ENCODE results near the gene ATP8B4.

The ATP8B4 gene

DNA sequence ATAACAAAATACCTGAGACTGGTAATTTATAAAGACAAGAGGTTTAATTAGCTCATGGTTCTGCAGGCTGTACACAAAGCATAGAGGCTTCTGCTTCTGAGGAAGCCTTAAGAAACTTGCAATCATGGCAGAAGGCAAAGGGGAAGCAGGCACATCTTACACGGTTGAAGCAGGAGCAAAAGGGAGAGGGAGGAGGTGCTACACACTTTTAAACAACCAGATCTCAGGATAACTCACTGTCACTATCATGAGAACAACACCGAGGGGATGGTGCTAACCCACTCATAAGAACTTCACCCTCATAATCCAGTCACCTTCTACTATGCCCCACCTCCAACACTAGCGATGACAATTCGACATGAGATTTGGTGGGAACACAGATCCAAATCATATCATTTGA, 54.4 kb downstream of the ATP8B4 start:
- no peak for DNase-seq (ENCODE audit: low read depth)

GRCh38 chr15:50063226-50063625, 55.8 kb downstream of the ATP8B4 start:
- no peak for DNase-seq (ENCODE audit: low read depth)

DNA sequence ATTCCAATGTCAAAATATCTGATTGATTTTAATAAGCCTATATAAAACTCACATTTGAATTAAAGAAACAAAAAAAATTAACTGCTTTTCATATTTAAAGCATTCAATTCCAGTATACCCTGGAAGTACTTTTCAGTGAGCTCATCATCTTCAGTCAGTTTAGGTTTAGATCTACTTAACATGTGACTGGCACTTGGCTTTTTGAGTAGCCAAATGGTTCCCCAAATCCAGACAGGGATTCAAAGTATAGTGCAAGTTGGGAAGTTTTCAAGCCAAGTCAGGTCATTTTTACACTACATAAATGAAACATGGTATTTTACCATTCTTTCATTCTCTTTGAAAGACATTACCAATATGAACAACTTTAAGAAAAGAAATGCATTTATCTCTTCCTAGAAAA, 57.5 kb downstream of the ATP8B4 start:
- DNase-seq (ENCODE audit: low read depth) = no peak

DNA sequence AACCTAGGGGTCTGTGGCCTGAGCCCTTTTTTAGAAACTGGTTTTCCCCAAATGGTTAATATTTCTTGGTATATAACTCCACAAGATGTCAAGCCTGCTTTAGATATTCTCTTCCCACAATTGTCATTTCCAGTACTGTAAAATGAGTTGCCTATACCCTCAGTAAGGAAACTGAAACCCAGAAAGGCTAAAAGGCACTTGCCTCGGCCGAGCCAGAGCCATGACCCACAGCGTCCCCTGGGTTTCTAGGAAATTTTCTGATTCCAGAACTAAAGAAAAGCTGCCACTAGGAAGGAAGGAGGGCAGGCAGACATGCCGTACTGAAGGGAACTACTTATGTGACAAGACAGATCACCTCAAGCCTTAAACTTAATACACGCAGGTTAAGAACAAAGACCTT, 59.1 kb downstream of the ATP8B4 start:
- no peak for DNase-seq (ENCODE audit: low read depth)

GRCh38 chr15:50059203-50059772, 59.7 kb downstream of the ATP8B4 start:
- DNase-seq (ENCODE audit: low read depth) = no peak

DNA sequence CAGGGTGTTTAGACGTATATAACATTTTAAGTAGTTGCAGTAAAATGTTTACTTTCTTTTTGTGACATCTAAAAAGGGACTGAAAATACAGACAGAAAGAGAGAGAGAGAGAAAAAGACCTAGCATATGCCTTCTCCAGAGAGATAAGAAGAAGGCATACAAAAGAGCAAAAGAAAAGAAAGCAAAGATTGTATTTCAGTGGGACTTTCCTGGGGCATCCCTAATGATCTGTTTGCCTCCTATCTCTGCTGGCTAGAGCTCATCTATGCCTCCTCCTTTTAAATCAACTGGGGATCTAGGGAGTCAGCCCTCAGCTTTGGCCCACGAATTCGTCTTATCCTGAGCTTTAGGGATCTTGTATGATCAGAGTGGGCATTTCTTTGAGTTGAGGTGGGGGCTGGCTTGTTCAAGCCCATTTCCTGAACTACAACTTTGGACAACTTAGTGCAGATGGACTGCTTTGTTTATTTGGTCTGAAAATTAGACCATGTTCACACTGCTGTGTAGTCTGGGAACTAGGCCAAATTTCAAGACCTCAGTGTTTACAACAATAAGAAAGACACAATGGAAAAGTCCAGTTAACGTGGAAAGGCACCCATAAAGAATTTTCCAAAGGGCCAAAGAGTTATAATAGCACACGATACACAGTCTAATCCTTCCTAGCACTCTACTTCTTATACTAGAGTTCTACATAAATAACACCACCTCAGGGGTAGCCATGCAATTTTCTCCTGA, 61.0 kb downstream of the ATP8B4 start:
- DNase-seq (ENCODE audit: low read depth) = no peak

DNA sequence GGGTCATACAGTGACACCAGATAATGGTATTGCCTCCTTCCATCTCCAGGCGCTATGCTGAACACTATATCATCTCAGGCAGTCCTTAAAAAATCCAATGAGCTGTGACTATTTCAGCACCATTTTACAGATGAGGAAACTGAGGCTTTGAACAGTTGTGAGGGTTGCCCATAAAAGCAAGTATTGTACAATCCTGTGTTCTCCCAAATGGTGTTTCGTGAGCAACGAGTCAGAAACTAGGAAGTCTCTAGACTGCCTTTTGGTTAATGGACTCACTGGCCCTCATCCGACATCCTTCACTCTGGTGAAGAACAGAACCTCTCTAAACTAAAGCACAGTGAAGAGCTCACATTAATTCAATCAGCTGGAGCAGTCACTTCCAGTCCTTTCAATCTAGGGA, 61.8 kb downstream of the ATP8B4 start:
- no peak for DNase-seq (ENCODE audit: low read depth)

DNA sequence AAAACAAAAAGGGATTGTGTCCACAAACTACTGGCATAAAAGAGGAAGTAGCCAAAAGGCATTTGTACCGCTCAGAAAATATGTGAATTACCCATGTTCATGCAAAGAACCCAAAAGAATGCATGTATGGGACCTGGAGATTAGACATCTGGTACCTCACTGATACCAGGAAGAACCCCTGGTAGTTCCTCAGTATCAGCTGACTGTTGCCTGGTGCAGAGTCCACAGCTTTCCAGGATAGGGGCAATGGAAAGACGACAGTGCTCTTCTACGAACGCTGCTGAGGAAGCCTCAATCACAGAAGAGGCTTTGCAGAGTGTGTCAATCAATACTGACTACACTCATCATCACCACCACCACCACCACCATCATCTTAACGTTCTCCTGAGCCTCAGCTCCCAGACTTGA, 63.3 kb downstream of the ATP8B4 start:
- no peak for DNase-seq (ENCODE audit: low read depth)

DNA sequence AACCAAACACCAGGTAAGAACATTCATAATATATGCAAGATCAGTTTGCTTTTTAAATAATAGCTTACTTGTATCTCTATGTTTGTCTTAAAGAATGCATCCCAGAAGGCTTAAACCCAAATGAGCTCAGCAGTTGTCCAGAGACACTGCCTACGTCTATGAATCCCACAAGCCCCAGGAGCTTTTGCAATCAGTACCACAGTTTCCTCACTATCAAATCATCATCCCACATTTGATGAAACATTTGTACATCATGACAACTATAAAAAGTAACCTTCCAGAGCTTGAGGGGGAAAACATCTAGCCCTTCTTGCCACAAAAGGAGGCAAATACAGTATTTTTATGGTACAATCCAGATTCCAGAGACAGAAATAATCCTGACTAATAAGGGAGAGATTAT, 63.7 kb downstream of the ATP8B4 start:
- DNase-seq (ENCODE audit: low read depth) = no peak

DNA sequence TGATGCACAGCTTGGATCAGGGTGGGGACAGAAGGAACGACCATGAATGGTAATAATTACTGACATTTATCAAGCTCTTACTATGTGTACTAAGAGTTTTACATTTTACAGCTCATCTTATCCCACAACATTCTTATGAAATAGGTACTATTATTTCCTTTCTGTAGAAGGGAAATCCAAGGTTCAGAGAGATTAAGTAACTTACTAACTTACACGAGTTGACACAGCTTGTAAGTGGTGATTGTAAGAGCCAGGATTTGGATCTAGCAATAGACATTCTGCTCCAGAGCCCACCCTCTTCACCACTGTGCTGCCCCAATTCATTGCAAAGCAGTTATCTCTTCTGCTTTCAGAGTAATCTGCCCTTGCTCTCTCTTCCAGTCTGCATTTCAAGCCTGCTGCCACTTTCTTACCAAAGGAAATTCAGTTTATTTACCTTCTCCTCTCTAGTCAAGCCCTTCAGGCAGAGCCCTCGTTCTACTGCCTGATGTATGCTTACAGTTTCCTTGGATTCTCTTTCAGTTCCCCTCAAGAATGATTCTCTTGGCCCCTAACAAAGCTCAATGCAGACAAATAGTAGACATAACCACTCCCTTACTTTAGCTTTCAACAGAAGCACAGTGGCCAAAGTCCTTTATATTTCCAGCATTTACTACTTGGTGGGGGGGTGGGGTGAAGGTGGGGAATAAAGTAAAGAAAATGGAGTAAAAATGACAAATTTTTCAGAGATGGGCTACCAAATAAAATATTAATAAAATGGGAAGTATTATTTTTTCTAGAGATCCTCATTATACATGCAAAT, 65.8 kb downstream of the ATP8B4 start:
- DNase-seq (ENCODE audit: low read depth) = no peak

- DNase-seq (ENCODE audit: low read depth) = no peak
These were observed 67.1 kb downstream of the ATP8B4 start for GRCh38 chr15:50051811-50052419.

GRCh38 chr15:50050986-50051743, 67.9 kb downstream of the ATP8B4 start:
- no peak for DNase-seq (ENCODE audit: low read depth)

GRCh38 chr15:50049871-50050270, 69.2 kb downstream of the ATP8B4 start:
- DNase-seq (ENCODE audit: low read depth) = no peak

DNA sequence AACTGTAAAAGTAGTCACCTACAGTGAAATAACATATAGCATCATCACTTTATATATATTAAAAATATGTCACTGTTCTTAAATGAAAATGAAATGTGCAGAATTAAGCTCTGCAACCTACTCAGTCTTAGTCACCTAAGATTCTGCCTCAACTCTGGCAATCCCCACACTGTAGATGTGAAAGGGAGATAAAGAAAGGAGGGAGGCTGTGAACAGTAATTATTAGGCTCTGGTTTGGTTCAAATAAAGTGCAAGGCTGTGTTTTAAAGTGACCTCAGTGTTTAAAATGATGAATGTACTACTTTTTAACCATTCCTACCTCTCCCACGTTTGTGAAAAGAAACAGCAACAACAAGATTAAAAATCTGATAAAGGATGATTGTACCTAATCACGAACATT, 72.2 kb downstream of the ATP8B4 start:
- no peak for DNase-seq (ENCODE audit: low read depth)

- no peak for DNase-seq (ENCODE audit: low read depth)
These were observed 72.9 kb downstream of the ATP8B4 start for GRCh38 chr15:50046159-50046558.

GRCh38 chr15:50044904-50045303, 74.1 kb downstream of the ATP8B4 start:
- no peak for DNase-seq (ENCODE audit: low read depth)

DNA sequence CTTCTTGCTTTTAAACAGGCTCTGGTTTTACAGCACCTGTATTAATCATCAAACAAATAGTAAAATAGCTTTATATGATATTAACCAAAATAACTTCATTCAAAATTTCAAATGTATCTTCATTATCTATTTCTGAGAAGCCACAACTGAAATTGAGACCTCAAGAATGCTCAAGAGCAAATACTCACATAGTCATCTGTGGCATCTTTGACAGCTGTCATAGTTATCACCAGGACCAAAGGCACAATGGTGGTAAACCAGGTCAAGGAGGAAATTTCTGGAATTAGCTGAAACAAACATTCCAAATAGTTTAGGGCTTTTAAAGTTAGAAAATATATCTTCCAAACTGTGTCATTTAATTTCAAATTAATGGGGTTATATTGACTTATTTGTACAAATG, 74.6 kb downstream of the ATP8B4 start:
- DNase-seq (ENCODE audit: low read depth) = no peak

GRCh38 chr15:50042775-50043174, 76.3 kb downstream of the ATP8B4 start:
- no peak for DNase-seq (ENCODE audit: low read depth)

- DNase-seq (ENCODE audit: low read depth) = no peak
These were observed 88.6 kb downstream of the ATP8B4 start for GRCh38 chr15:50030456-50030855.

- DNase-seq (ENCODE audit: low read depth) = no peak
These were observed 90.7 kb downstream of the ATP8B4 start for GRCh38 chr15:50028326-50028725.

DNA sequence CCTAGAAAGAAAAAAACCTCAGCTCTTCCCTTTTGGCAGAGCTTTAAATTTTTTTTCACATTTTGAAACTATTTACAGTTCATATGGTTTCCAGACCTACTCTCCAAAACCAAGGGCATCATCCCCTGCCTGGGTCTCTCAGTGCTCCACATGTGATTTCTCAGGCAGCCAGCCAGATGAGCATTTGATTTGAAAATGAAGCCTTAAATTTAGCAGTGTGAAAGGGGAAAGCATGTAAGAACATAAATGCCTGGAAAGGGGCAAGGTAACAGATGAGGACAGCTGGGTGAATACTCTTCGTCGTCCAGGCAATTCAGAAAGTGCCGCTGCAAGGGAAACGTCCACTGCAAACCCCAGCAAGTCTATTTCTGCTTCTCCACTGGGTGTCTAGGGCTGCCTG, 94.8 kb downstream of the ATP8B4 start:
- no peak for DNase-seq (ENCODE audit: low read depth)

DNA sequence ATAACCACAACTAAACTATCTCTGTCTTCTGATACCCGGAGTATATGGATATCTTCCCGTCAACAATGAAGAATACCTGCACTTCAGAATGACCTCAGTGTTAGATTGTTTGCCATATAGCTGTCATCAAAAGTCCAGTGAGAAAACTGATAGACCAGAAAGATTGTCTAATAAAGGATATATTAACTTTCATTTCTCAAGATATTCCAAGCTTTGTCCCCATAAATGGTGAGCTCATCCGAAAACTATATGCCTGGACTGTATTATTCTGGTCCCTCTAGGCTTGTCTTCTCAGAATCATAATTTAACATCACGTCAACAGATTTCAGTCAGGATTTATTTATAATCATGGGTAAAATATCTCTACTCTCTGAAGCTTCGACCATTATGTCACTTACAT, 100.5 kb downstream of the ATP8B4 start:
- DNase-seq (ENCODE audit: low read depth) = no peak

Measured in stimulated activated CD8-positive, alpha-beta memory T cell treated with anti-CD3 and anti-CD28 coated beads, Interleukin-4, amount 100 ng/mL, for 24 hours (primary cell).